ENCODE data around the gene HHAT.

- TF ChIP-seq, protein P1, sequence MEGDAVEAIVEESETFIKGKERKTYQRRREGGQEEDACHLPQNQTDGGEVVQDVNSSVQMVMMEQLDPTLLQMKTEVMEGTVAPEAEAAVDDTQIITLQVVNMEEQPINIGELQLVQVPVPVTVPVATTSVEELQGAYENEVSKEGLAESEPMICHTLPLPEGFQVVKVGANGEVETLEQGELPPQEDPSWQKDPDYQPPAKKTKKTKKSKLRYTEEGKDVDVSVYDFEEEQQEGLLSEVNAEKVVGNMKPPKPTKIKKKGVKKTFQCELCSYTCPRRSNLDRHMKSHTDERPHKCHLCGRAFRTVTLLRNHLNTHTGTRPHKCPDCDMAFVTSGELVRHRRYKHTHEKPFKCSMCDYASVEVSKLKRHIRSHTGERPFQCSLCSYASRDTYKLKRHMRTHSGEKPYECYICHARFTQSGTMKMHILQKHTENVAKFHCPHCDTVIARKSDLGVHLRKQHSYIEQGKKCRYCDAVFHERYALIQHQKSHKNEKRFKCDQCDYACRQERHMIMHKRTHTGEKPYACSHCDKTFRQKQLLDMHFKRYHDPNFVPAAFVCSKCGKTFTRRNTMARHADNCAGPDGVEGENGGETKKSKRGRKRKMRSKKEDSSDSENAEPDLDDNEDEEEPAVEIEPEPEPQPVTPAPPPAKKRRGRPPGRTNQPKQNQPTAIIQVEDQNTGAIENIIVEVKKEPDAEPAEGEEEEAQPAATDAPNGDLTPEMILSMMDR (conservative IDR thresholded peaks at IDR 0.05; ENCODE audit: low read depth, low read length), result no peak
- TF ChIP-seq EZH2 (IDR thresholded peaks at IDR 0.05; ENCODE audit: borderline replicate concordance, low read depth, low read length, poor library complexity, severe bottlenecking), result no peak
Observed at GRCh38 chr1:210678306-210678705, 349.6 kb downstream of the HHAT start.
